DMS79 treated with DMSO at 0.1 percent for 48 hours (cell line): ENCODE results near the gene TMEM179.
"Not testable (repeated sequence)": the region's sequence is repeated elsewhere in the genome, so short reads cannot be mapped to it uniquely, and the experiment has no call there.

Experiments used
- DNase-seq: peaks from one replicate; lab custom pipeline; 2025; lab: John Stamatoyannopoulos, UW

The TMEM179 gene

GRCh38 chr14:104604458-104605449 lies at the start of gene TMEM179:
TSS of gene TMEM179 (minus strand) at chr14:104604772. CDS start at chr14:104604741, 31 bp downstream.
- peak; percentile 67 for DNase-seq

GRCh38 chr14:104654119-104654518 lies 49.5 kb upstream of the TMEM179 start:
- DNase-seq, result no peak

- not testable (repeated sequence) for DNase-seq
These were observed 48.8 kb upstream of the TMEM179 start for GRCh38 chr14:104653130-104653920.

- no peak for DNase-seq
These were observed 47.8 kb upstream of the TMEM179 start for GRCh38 chr14:104652386-104652785.

GRCh38 chr14:104651876-104652260 lies 47.3 kb upstream of the TMEM179 start:
- DNase-seq, result no peak

GRCh38 chr14:104650981-104651875 lies 46.7 kb upstream of the TMEM179 start:
- no peak for DNase-seq

- DNase-seq, result no peak
These were observed 45.7 kb upstream of the TMEM179 start for GRCh38 chr14:104650057-104650980.

- no peak for DNase-seq
These were observed 43.0 kb upstream of the TMEM179 start for GRCh38 chr14:104647467-104648043.

GRCh38 chr14:104644656-104645378 lies 40.2 kb upstream of the TMEM179 start:
- DNase-seq, result no peak

GRCh38 chr14:104644091-104644635 lies 39.6 kb upstream of the TMEM179 start:
- DNase-seq, result no peak

GRCh38 chr14:104643306-104643705 lies 38.7 kb upstream of the TMEM179 start:
- DNase-seq, result no peak

- no peak for DNase-seq
These were observed 37.9 kb upstream of the TMEM179 start for GRCh38 chr14:104642540-104642868.

GRCh38 chr14:104641753-104642539 lies 37.4 kb upstream of the TMEM179 start:
- DNase-seq, result no peak

- DNase-seq, result no peak
These were observed 36.1 kb upstream of the TMEM179 start for GRCh38 chr14:104640681-104641080.

GRCh38 chr14:104639885-104640548 lies 35.4 kb upstream of the TMEM179 start:
- DNase-seq, result peak; percentile 82

- no peak for DNase-seq
These were observed 34.9 kb upstream of the TMEM179 start for GRCh38 chr14:104639471-104639870.

GRCh38 chr14:104638927-104639450 lies 34.4 kb upstream of the TMEM179 start:
- no peak for DNase-seq

GRCh38 chr14:104638190-104638589 lies 33.6 kb upstream of the TMEM179 start:
- DNase-seq, result no peak
